Ramos (cell line): Measurements from ENCODE around the gene IGF1R.

Experiments used
- in situ Hi-C: fragments of 300-500 bp; cut with MboI; formaldehyde crosslinking; loops from one replicate; pipeline ENCODE4 v1.14.3; 2022; ENCODE audit warnings: low sequenced_read_pairs; ENCODE audit not compliant: unreplicated experiment

Gene IGF1R

GRCh38 chr15:98764291-98764690, 116.0 kb downstream of the IGF1R start:
- in situ Hi-C loops, result no loop called here

- in situ Hi-C loops, result no loop called here
These were observed 117.3 kb downstream of the IGF1R start for GRCh38 chr15:98765610-98766009.

- in situ Hi-C loops, result no loop called here
These were observed 119.4 kb downstream of the IGF1R start for GRCh38 chr15:98767692-98768091.

GRCh38 chr15:98769867-98770266, 121.5 kb downstream of the IGF1R start:
- in situ Hi-C loops, result no loop called here

DNA sequence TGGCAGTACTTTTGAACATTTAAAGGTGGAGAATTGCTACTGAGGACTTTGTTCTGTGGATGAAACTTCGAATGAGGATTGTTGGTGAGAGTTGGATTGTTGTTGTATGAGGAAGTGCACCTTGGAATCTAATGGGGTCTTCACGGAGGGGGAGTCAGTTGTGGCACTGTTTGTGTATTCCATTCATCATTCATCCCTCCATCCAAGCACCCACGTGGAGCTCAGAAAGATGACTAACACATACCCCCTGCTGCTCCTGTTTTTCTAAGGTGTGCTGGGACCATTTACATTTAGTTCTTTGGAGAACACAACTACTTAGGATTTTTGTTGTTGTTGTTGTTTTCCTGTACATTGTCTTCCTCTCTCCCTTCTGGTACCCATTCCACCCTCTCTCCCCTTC, 122.6 kb downstream of the IGF1R start:
- in situ Hi-C loops, result no loop called here

DNA sequence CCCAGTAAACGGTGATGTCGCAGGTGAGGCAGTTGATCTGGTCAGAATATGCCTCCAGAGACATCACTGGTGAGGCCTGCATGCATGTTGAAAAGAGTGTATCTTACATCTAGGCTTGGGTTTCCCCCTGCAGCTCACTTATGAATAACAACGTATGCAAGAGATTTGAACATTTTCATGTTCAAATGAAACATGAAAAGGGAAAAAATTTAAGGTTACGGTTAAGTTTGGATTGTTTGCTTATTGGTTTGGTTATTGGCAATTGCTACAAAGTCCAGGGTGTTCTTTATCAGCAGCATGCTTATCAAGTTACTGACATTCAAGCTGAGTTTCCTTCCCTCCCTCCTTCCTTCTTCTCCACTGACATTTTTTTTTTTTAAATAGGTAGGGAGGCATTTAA, 123.2 kb downstream of the IGF1R start:
- in situ Hi-C loops, result no loop called here

DNA sequence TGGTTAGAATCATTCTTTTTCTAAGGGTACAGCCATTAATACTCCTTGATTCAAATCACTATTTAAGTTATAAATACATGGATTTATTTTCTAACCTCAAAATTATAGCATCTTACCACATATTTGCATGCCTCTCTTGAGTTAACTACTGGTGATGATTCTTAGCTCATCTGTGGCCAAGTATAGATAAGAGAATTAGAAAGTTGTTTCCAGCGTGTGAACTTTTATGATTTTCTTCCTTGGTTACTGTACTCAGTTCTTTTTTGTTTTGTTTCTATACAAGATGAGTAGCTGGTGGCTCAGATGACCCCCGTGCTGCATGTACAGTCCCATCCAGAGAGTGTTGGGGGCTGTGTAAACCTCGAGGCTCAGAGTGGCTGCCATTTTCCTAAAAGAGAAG, 124.6 kb downstream of the IGF1R start:
- in situ Hi-C loops, result no loop called here

- in situ Hi-C loops, result no loop called here
These were observed 125.3 kb downstream of the IGF1R start for GRCh38 chr15:98773616-98774015.

- in situ Hi-C loops, result loop anchor here (25.0 kb wide), 1 partner anchor 287 kb away; no protein-coding TSS in a partner anchor
These were observed 126.6 kb downstream of the IGF1R start for GRCh38 chr15:98774756-98775497.

DNA sequence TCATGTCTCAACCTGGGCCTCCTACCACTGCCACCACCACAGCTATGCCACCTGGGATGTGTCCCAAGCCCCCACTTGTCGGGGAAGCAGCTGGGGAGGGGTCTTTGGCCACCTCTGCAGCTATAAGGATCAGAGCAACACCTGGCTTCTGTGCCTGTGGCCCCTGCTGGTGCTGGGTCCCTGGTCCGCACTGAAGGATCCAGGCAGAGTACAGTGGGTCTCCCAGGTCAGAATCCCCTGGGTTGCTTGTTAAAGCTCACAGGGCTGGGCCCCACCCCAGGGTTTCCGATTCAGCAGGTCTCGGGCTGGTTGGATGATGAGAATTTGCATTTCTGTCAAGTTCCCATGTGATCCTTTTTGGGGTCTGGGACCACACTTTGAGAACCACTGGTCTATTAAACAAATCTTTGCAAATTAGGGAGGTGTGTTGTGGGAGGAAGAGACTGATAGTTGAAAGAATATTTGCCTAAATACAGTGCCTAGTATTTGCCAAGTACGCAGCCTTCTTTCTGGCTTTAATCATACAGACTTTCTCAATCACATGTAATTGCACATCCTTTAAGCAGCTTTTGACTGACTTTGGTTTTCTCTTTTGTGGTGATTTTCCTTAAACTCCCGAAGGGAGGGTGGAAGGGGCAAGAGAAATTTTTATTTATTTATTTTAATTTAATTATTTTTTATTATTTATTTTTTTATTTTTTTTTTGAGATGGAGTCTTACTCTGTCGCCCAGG, 127.3 kb downstream of the IGF1R start:
- in situ Hi-C loops, result loop anchor here (25.0 kb wide), 1 partner anchor 287 kb away; no protein-coding TSS in a partner anchor

GRCh38 chr15:98776607-98777281, 128.4 kb downstream of the IGF1R start:
- in situ Hi-C loops, result loop anchor here (25.0 kb wide), 1 partner anchor 286 kb away; no protein-coding TSS in a partner anchor

DNA sequence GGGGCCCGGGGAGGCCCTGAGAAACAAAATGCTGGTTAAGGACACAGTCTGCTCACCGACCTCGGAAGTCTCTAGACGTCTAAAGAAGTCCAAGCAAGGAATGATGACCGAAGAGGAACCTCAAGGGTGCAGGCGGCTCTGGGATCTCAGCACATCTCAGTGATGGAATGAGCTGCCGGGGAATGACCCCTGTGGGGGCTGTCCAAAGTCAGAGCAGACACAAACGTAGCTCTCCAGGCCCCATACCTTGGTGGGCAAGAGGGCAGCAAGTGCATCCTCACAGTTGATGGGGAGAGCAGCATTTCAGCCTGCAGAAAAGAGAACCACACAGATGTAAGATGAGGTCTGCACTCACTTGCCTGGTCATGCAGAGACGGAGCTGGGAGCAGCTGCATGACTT, 129.1 kb downstream of the IGF1R start:
- in situ Hi-C loops, result loop anchor here (25.0 kb wide), 1 partner anchor 285 kb away; no protein-coding TSS in a partner anchor

DNA sequence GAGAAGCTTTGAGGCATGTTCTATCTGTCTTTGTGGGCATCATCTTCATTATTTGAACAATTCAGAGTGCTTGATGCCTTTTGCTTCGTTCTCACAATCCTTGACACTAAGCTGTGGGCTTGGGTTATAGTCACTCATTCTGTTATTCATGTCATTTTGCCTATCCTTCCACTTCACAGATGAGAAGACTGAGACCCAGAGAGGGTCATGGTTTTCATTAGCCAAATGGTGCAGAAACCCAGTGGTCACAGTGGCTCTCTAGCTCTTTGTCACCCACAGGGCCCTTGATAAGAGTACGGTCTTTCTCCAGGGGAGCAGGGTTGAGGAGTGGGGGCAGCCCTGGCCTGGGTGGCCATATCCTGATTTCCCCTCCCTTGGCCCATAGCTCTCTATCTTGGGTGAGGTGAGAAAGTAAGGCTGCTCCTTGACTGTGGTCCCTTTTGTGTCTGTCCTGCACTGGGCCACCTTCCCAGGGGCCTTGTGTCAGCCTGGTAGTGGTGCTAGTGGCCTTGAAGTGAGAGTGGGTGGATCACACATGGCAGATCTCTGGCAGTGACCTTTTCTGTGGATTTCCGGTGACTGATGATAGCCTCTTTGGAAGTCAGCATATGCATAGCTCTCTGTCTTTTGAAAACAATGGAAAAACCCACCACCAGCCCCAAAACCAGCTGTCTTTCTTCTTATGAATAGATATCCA, 130.1 kb downstream of the IGF1R start:
- in situ Hi-C loops, result loop anchor here (25.0 kb wide), 1 partner anchor 284 kb away; no protein-coding TSS in a partner anchor

DNA sequence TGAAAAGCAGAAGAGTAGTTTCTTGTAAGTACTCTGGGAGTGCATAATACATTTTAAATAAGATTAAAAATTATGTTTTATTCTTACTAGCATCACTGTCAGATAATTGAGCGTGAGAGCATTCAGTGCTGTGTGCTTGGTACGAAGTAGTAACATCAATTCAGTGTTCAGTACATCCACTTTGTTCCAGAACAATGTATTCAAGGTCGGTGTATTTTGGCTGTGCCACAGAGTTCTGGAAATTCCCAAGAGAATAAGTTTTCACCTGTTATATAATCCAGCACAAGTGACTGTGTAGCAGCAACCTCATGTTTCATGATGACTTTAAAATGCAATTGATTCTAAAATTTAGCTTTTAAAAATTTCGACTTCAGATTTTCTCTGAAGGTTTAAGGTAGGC, 130.6 kb downstream of the IGF1R start:
- in situ Hi-C loops, result loop anchor here (25.0 kb wide), 1 partner anchor 283 kb away; no protein-coding TSS in a partner anchor

GRCh38 chr15:98779463-98780071, 131.2 kb downstream of the IGF1R start:
- in situ Hi-C loops, result loop anchor here (25.0 kb wide), 1 partner anchor 283 kb away; no protein-coding TSS in a partner anchor

GRCh38 chr15:98781838-98782237, 133.5 kb downstream of the IGF1R start:
- in situ Hi-C loops, result loop anchor here (25.0 kb wide), 1 partner anchor 280 kb away; no protein-coding TSS in a partner anchor

DNA sequence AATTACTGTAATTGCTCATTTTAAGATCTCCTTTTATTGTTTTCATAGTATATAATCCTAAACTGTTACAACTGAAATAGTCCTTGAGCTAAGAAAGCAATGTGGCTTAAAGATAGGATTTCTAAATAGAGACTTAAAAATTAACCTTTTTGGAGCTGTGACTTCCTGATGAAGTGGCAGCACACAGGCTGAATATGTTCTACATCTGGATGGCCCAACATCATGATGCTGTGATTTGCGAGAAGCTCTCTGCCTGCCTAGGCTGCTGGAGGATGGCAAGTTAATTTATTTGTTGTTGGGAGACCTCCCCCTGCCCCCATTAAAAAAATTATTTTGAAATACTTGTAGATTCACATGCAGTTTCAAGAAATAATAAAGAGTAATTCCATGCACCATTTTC, 134.5 kb downstream of the IGF1R start:
- in situ Hi-C loops, result loop anchor here (25.0 kb wide), 1 partner anchor 280 kb away; no protein-coding TSS in a partner anchor

GRCh38 chr15:98785431-98785806, 137.1 kb downstream of the IGF1R start:
- in situ Hi-C loops, result loop anchor here (25.0 kb wide), 1 partner anchor 277 kb away; no protein-coding TSS in a partner anchor

DNA sequence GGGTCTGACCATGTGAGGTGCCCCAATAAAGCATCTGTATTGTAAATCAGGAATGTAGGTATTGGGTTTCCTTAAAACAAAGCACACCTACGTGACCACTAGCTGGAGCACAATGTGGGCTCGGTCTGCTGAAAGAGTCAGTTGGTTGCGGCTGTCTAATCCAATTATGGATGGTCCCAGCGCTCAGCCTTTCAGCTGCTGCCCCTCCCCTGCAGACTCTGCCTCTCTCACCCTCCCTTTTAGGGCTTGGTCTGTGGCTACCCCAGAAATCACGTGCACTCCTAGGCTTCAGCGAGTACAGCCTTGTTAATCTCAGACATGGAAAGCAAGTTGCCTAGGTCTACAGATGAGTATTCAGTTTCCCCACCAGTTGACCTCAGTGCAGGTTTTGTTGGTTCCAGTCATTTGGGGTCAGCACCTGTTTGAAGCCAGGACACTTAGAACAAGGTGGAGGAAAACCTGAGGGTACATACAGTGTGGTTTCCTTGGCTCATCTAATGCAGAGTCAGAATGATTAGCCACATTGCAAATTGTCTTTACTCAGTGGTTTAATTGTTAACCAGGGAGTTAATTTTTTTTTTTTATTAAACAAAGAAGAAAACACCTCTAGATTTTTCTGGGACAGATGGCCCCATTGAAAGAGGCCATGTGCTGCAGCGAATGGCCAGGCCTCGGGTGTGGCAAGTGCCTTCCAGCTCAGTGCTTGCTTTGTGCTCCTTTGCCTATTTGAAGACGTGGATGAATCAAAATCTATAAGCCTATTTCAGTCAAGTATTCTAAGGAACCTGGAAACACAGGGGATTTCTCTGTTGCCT, 137.7 kb downstream of the IGF1R start:
- in situ Hi-C loops, result loop anchor here (25.0 kb wide), 1 partner anchor 276 kb away; no protein-coding TSS in a partner anchor
